K562 (cell line): ENCODE measurements around the gene TMEM132C. TPM values are rescaled to one million over a fixed set of nuclear protein-coding genes. Genes with fewer than 3 reads are reported as not detected.

Experiments
- ATAC-seq: fragments of 200-7000 bp; cut with Tn5 transposase; 3 replicates; pipeline ENCODE4 v1.9.1; 2020; ENCODE audit warnings: moderate library complexity
- BruUV-seq: library from RNA; stranded (reverse); fragments of 400-500 nt; replicated peaks from 2 replicates; lab custom pipeline; 2021; lab: Mats Ljungman, UMichigan
- CTCF ChIA-PET: fragments of 300-600 bp; formaldehyde crosslinking; extraction: SDS; loops from one replicate; lab custom pipeline; 2021; ENCODE audit warnings: low intra/inter-chr PET ratio; lab: Yijun Ruan, JAX
- POLR2A ChIA-PET: fragments of 300-600, 350-650 bp; sonication (Branson Sonifier 250); formaldehyde crosslinking; extraction: SDS; loops from one replicate; lab custom pipeline; 2021; ENCODE audit warnings: antibody characterized with exemption, inconsistent platforms; lab: Yijun Ruan, JAX
- DNase-seq, 4 experiments: peaks; one replicate each; pipeline versions ENCODE4 v3.0.0 to v3.0.0-alpha.2; 2011 to 2018; ENCODE audit warnings: low spot score in 3 of 4, mixed read lengths in 3 of 4; ENCODE audit errors: extremely low read depth in 1 of 4
- FAIRE-seq: peaks from 2 replicates; lab custom pipeline; 2011; peaks lifted over from hg19 to GRCh38; lab: Jason Lieb, UNC
- H2AFZ ChIP-seq: 2 replicates; pipeline ENCODE4 v1.6.0; 2011; ENCODE audit warnings: low read depth, low read length, control low read depth, inconsistent platforms
- H3K27ac ChIP-seq: fragments of 200-600 bp; 3 replicates; pipeline ENCODE4 v1.8.0; 2011; ENCODE audit warnings: low read depth, mild to moderate bottlenecking, control low read depth, inconsistent platforms, low read length, moderate library complexity, mixed read lengths; ENCODE audit errors: extremely low read depth
- H3K27me3 ChIP-seq, 2 experiments: fragments of 300-600 bp in 1 of 2; 2 replicates in 1 of 2; 3 replicates in 1 of 2; pipeline versions ENCODE4 v1.6.0 to v1.8.0; 2011; ENCODE audit warnings: inconsistent platforms in 2 of 2, low read length in 2 of 2, mild to moderate bottlenecking in 1 of 2, mixed read lengths in 1 of 2, moderate library complexity in 1 of 2; ENCODE audit not compliant: control insufficient read depth in 2 of 2, insufficient read depth in 2 of 2
- H3K36me3 ChIP-seq: fragments of 300-600 bp; 3 replicates; pipeline ENCODE4 v1.8.0; 2011; ENCODE audit warnings: mild to moderate bottlenecking, low read length, inconsistent platforms; ENCODE audit not compliant: control insufficient read depth, insufficient read depth
- H3K4me1 ChIP-seq, 2 experiments: fragments of 200-600 bp in 1 of 2; replicated peaks in 1 of 2; 2 replicates in 1 of 2; 3 replicates in 1 of 2; pipeline versions ENCODE4 v1.5.1 to v1.8.0; 2011; ENCODE audit warnings: inconsistent platforms in 2 of 2, low read length in 2 of 2, mild to moderate bottlenecking in 1 of 2, mixed read lengths in 1 of 2, moderate library complexity in 1 of 2; ENCODE audit not compliant: control insufficient read depth in 2 of 2, insufficient read depth in 2 of 2
- H3K4me2 ChIP-seq: 2 replicates; pipeline ENCODE4 v1.6.1; 2011; ENCODE audit warnings: low read length, control low read depth, inconsistent platforms, mixed read lengths; ENCODE audit not compliant: insufficient read depth
- H3K4me3 ChIP-seq: fragments of 200-600 bp; sonication (generic), shearing (Covaris generic); 2 replicates; pipeline ENCODE4 v1.5.1; 2016; ENCODE audit warnings: control low read depth, inconsistent platforms
- H3K79me2 ChIP-seq: fragments of 200-600 bp; 3 replicates; pipeline ENCODE4 v1.8.0; 2011; ENCODE audit warnings: low read length, inconsistent platforms; ENCODE audit not compliant: control insufficient read depth, insufficient read depth
- H3K9ac ChIP-seq, 2 experiments: 2 replicates each; pipeline versions ENCODE4 v1.6.0 to v1.6.1; 2011; ENCODE audit warnings: low read depth in 2 of 2, low read length in 2 of 2, control low read depth in 1 of 2, inconsistent platforms in 1 of 2, mild to moderate bottlenecking in 1 of 2, mixed read lengths in 1 of 2; ENCODE audit not compliant: insufficient read depth in 1 of 2
- H3K9me1 ChIP-seq: one replicate; pipeline ENCODE4 v1.6.0; 2011; ENCODE audit warnings: inconsistent platforms, mild to moderate bottlenecking, low read length, moderate library complexity; ENCODE audit not compliant: control insufficient read depth, insufficient read depth
- H3K9me3 ChIP-seq: replicated peaks from 2 replicates; pipeline ENCODE4 v1.5.1; 2011; ENCODE audit warnings: low read depth, low read length, inconsistent platforms; ENCODE audit not compliant: control insufficient read depth, insufficient read depth
- H4K20me1 ChIP-seq: replicated peaks from 2 replicates; pipeline ENCODE4 v1.6.1; 2011; ENCODE audit warnings: low read length, inconsistent platforms, mixed read lengths; ENCODE audit not compliant: control insufficient read depth, insufficient read depth
- CHD1 ChIP-seq: fragments of 200-600 bp; sonication (generic); IDR thresholded peaks from one replicate; pipeline ENCODE4 v1.6.1; 2012; ENCODE audit warnings: mild to moderate bottlenecking, moderate library complexity, low read length, inconsistent platforms
- GATA2 ChIP-seq: sonication (generic); formaldehyde crosslinking; IDR thresholded peaks from 2 replicates; pipeline ENCODE4 v1.4.0; 2020; ENCODE audit warnings: mild to moderate bottlenecking, missing genetic modification reagents
- L3MBTL2 ChIP-seq: fragments of 450-650 bp; IDR thresholded peaks from 2 replicates; pipeline ENCODE4 v1.6.1; 2016; ENCODE audit warnings: mild to moderate bottlenecking, moderate library complexity
- NR2C1 ChIP-seq, 2 experiments: fragments of 450-650 bp; IDR thresholded peaks; 2 replicates each; pipeline ENCODE4 v1.6.1; 2017; ENCODE audit warnings: mild to moderate bottlenecking in 2 of 2, antibody characterized with exemption in 1 of 2, inconsistent platforms in 1 of 2, missing compliant biosample characterization in 1 of 2, missing genetic modification characterization in 1 of 2
- OTX1 ChIP-seq: fragments of 450-650 bp; formaldehyde crosslinking; IDR thresholded peaks from 2 replicates; pipeline ENCODE4 v1.4.0; 2022; ENCODE audit warnings: mild to moderate bottlenecking
- RNF2 ChIP-seq: sonication (generic); IDR thresholded peaks from 2 replicates; pipeline ENCODE4 v1.6.1; 2016
- TAF15 ChIP-seq: fragments of 200-400 bp; formaldehyde crosslinking; IDR thresholded peaks from 2 replicates; pipeline ENCODE4 v1.6.1; 2017; ENCODE audit warnings: mild to moderate bottlenecking, low read depth, low read length, moderate library complexity
- TSC22D4 ChIP-seq: fragments of 450-650 bp; IDR thresholded peaks from 2 replicates; pipeline ENCODE4 v1.6.1; 2016; ENCODE audit warnings: missing genetic modification characterization, missing biosample characterization, control low read depth
- ZNF830 ChIP-seq: fragments of 250-450 bp; sonication (Bioruptor Pico); IDR thresholded peaks from 2 replicates; pipeline ENCODE4 v1.5.0; 2021; ENCODE audit warnings: mild to moderate bottlenecking
- WGBS: fragments of 100-300 bp; shearing (Covaris generic); methylation state at CpG from one replicate; pipeline ENCODE4 v1.1.6; 2016; ENCODE audit warnings: low coverage, mixed read lengths; ENCODE audit not compliant: insufficient coverage; ENCODE audit errors: missing lambda C conversion rate; 5-methylcytosine and 5-hydroxymethylcytosine counted together
- in situ Hi-C: fragments of 300-500 bp; cut with MboI; formaldehyde crosslinking; loops from 4 replicates; pipeline ENCODE4 v1.15.0; 2018; ENCODE audit warnings: inconsistent platforms, mixed read lengths
- intact Hi-C: fragments of 100-400 bp; cut with micrococcal nuclease; formaldehyde crosslinking; loops from 2 replicates; pipeline ENCODE4 v1.14.2; 2022
- polyA plus RNA-seq, 8 experiments: library from polyadenylated mRNA; depleted of rRNA in 4 of 8; stranded (reverse) in 5 of 8; unstranded in 3 of 8; fragments of >200 nt; fragmentation: Nextera tagmentation in 2 of 8; fragmentation: Illumina TruSeq in 1 of 8; extraction: Ambion mirVana in 2 of 8; extraction: Trizol in 1 of 8; gene quantifications; 2 replicates each; pipeline versions ENCODE4 v1.2.1 to v1.2.3, GENCODE V29; 2011 to 2014; ENCODE audit warnings: inconsistent platforms in 1 of 8, missing spikeins in 1 of 8
- total RNA-seq, 7 experiments: library from RNA; depleted of rRNA in 6 of 7; stranded (reverse); fragments of >200 nt in 6 of 7; fragmentation: Illumina TruSeq in 2 of 7; extraction: Trizol in 2 of 7; gene quantifications; 2 replicates each; pipeline versions ENCODE4 v1.2.1 to v1.2.3, GENCODE V29; 2011 to 2021; ENCODE audit warnings: low replicate concordance in 1 of 7
- TF ChIP-seq, protein P1 (sequence below): sonication (generic); formaldehyde crosslinking; IDR thresholded peaks from 2 replicates; pipeline ENCODE4 v1.8.0; 2022; ENCODE audit warnings: mild to moderate bottlenecking, missing genetic modification reagents

The TMEM132C gene
- total and polyA plus RNA-seq, 9 of the 15 experiments (the other 6 are each of a cell fraction or from before 2014, with no cell fraction given), result not detected

- no peak overlapping the region for H3K27ac ChIP-seq
- ChIA-PET CTCF (no interaction called here), POLR2A (no interaction called here)
- TF ChIP-seq NR2C1 (IDR thresholded peaks at IDR 0.05) (no peak), NR2C1 (tag; IDR thresholded peaks at IDR 0.05) (no peak), ZNF830 (CRISPR knock-in tag) (no peak), OTX1 (CRISPR knock-in tag) (no peak), TAF15 (no peak), RNF2 (no peak), CHD1 (no peak), TSC22D4 (no peak), L3MBTL2 (no peak), GATA2 (CRISPR knock-in tag) (no peak)
- TF ChIP-seq, protein P1, sequence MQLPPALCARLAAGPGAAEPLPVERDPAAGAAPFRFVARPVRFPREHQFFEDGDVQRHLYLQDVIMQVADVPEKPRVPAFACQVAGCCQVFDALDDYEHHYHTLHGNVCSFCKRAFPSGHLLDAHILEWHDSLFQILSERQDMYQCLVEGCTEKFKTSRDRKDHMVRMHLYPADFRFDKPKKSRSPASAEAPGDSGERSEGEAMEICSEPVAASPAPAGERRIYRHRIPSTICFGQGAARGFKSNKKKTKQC (CRISPR knock-in tag), result no peak
- no peak for FAIRE-seq
- BruUV-seq, result no TSS peak
- H3K9me1 ChIP-seq, result no peaks in the 10 kb centered on the region
- no peak overlapping the region for H3K4me3 ChIP-seq
- no peak for DNase-seq
- peaks cover 0 to 23% of the 10 kb centered on the region in 2 experiments; a peak in 3 of 5 replicates for H3K27me3 ChIP-seq
- no peaks in the 10 kb centered on the region for H3K36me3 ChIP-seq
- in situ Hi-C loops (no loop called here), intact Hi-C loops (no loop called here)
- H4K20me1 ChIP-seq, result no peaks in the 10 kb centered on the region
- H2AFZ ChIP-seq, result no peak overlapping the region
- H3K4me2 ChIP-seq, result no peak overlapping the region
- no peaks in the 10 kb centered on the region for H3K79me2 ChIP-seq
- no peak overlapping the region for H3K9ac ChIP-seq
- no peaks in the 10 kb centered on the region for H3K9me3 ChIP-seq
- 0% methylated on average over 2 of the region's 2 CpGs for WGBS
- H3K4me1 ChIP-seq, result no peaks in the 10 kb centered on the region
- ATAC-seq, result no peak
Observed at GRCh38 chr12:128442096-128442495, 175.1 kb downstream of the TMEM132C start.
